ENCODE results near the gene AVPI1.
"Not testable (repeated sequence)": the region's sequence is repeated elsewhere in the genome, so short reads cannot be mapped to it uniquely, and the experiment has no call there.

AVPI1 gene

DNA sequence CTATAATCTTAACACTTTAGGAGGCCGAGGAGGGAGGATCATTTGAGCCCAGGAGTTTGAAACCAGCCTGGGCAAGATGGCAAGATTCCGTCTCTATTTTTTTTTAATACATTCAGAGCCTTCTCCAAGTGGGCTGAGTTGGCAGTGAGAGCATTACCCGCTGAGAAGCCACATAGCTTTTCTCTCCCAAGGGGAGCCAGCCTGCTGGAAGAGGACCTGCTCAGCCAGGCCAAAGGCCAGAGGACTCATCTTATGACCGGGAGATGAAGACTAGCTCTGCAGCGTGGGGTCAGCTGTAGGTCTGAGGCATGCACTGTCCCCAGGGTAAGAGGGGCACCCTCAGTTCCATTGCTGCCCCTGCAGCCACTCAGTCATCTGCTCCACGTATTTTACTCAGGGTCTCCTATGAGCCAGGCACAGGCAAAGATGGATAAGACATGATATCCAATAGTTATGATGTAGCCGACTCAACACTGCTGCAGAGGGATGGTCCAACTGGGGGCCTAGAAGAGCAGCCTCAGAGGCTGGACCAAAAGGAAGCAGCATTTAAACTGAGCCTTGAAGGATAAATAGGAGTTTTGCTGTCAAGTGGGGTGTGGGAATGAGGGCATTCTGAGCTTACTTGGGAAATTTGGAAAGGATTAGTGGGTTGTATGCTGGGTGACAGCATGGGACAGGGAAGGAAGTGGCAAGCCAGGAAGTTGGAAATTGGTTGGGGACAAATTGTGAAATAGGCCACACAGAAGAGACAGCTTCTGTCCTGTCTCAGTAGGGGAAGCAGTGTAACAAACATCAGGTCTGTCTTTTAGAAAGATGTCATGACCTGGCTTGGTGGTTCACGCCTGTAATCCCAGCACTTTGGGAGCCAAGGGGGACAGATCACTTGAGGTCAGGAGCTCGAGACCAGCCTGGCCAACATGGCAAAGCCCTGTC is 24.9 kb upstream of the AVPI1 start:
- no peak for DNase-seq

DNA sequence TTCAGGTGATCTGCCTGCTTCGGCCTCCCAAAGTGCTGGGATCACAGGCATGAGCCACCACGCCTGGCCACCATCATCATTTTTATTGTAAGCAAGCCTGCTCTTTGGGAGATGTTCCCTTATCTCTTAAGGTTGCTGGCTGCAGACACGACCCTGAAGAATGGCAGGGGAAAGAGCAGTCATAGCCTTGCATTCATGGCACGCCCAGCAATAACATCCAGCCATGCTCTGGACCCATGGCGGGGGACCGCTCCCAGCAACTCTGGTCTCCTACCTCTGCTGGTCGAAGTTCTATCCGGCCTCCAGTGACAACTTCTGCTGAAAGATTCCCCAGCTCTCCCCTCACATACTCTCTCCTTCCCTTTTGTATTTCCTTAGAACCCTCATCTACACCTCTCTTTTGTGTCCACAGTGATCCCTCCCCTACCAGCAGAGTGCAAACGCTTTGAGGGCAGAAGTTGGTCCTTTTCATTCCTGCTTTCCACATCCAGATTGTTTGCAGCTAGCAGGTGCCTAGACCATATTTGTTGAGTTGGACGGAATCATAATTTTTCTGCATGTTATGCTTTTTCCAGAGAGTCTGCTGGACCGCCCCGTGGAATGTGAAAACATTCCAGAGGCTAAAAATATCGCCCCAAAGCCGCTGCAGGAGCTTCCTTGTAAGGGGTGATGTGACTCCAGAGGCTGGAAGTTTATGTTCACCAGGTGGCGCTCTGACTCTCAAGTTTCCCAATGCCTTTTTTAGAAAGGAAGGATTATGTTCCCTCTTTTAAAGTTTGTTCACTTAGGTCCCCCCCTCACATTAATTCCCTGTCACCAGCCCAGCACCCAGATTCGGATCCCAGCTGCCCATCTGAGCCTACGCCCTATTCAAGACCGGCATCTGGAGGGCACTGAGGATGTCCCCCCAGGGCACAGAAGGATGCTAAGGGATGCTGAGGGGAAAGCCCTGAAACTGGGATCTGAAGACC is 22.2 kb upstream of the AVPI1 start:
- peak; percentile 43 for DNase-seq

DNA sequence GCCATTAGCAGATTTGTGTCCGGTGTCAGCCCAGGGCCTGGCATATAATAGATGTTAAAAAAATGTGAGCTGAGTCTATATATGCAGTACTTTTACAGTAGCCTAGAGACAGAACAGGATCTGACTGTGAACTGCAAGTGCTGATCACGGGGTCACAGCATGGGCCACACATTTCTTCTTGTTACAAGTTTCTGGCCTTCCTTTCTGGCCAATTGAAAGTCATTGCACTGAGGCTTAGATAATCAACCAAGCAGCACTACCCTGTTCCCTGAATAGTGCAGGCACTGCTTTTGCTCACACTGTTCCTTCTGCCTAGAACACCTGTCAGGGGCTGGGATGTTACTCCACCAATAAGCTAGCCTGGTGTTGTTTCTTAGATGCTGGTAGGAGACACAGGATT is 21.1 kb upstream of the AVPI1 start:
- no peak for DNase-seq

DNA sequence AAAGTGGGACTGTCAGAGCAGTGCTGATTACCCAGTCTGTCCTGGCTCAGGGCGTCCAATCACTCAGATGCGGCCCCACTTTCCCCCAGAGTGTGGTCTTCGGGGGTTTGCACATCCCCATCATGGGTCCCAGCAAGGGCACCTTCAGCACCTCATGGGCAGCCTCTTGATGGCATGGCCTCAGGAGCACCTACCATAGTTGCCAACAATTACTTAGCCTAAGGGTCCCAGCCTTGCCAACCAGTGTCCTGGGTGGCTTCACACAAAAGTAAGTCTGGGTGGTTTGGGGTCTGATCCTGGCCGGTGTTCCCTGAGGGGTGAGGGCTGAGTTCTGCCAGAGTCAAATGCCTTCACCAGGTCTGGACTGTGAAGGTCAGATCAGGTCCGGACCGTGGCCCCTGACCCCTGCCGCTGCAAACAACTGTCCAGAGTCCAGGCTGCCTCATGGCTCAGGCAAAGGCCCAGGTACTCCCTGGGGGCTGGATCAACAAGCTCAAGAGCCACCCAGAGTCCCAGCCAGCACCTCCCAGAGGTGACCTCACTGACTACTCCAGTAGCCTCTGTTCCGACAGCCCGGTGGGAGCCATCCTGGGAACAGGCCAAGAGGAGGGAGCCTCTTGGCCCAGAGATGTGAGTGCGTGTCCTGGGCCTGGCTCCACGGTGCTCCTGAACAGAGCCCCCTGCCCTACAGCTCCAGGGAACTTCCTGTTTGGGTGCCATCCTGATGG is 20.3 kb upstream of the AVPI1 start:
- no peak for DNase-seq

- no peak for DNase-seq
These were observed 18.1 kb upstream of the AVPI1 start for GRCh38 chr10:97705006-97705670.

DNA sequence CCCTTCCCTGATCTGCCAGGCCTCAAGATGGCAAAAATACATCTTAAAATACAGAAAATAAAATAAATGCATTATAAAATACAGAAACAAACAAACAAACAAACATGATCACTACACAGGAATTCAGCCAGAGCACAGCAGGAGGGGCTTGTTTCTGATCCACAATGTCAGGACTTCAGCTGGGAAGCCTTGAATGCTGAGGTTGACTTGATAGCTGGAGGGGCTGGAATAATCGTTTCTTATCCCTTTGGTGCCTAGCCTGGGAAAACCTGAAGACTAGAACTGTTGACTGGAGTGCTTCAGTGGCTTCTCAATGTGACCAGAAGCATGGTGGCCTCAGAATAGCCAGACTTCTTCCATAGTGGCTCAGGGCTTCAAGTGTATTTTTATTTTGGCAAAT is 17.3 kb upstream of the AVPI1 start:
- DNase-seq, result no peak

DNA sequence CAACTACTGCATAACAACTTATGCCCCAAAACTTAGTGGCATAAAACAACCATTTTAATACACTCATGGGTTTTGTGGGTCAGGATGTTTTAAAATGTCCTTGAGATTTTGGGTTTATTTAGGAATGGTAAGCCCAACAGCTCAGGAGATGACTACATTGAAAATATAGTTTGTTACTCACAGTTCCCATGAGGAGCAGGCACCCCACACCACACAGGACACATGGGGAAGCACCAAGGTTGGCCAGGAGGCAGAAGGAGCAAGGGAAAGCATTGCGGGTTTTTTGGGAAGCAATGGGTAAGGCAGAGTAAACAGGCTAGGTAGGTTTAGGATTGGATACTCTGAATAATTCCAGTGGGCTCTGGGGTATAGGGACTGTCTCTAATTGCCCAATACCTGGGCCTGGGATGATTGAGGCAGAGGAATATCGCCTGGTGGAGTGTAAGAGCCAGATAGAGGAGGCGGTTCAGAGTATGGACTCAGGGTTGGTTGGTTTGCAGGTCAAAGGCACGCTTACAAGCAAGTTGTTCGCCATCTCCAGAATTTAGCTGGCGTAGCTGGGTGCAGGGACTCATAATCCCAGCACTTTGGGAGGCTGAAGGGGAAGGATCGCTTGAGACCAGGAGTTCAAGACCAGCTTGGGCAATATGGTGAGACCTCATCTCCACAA is 16.5 kb upstream of the AVPI1 start:
- no peak for DNase-seq

DNA sequence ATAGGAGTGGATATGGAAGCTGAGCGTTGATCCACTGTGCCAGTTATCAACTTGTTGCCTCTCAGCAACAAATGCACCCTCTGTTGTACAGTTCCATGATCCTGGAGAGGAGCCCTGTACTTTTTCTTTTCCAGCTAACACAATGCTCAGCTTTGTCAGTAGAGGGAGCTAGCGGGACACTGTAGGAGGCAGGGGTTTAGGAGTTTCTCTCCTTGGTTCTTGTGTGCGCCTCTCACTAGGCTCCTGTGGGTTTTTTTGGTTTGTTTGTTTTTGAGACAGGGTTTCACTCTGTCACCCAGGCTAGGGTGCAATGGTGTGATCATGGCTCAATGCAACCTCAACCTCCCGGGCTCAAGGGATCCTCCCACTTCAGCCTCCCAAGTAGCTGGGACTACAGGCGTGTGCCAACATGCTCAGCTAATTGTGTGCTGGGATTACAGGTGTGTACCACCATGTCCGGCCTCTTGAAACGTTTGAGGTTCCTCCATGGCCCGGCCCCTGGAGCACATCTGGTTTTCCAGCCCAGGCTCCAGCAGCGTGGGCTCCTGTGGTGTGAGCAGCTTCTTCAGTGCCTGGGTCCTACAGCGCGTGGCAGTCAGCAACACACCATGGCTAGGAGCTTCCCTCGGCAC is 14.5 kb upstream of the AVPI1 start:
- peak; percentile 59 for DNase-seq

DNA sequence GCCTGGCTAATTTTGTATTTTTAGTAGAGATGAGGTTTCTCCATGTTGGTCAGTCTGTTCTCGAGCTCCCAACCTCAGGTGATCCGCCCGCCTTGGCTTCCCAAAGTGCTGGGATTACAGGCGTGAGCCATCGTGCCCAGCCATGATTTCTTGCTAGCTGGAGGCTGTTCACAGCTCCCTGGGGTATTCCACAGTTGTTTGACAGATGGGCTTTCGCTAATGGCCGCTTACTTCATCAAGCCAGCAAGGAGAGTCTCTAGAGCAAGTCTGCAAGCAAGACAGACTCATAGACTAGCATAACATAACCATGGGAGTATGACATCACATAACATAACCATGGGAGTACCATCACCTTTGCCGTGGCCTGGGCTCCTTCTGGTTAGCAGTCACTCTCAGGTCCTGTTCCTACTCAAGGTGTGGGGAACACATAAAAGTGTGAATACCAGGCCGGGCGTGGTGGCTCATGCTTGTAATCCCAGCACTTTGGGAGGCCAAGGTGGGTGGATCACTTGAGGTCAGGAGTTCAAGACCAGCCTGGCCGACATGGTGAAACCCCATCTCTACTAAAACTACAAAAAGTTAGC is 11.1 kb upstream of the AVPI1 start:
- DNase-seq, result not testable (repeated sequence)

DNA sequence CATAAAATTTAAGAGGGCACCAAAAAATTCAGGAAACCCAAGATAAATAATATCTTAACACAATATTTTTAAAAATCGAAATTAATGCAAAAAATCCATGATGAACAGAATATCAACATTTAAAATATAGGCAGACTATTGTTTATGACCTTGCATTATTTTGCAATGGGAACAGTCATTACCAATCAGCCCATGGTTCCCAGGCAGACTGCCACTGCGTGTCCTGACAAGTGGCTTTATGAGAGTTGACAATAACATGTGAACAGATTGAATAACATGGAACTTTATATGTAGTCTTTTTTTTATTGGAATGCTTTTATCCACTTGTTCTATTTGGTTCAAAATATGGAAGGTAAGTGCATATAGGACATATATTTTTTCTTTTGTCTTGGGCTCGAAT is 3.1 kb upstream of the AVPI1 start:
- DNase-seq, result no peak

- peak; percentile 22 for DNase-seq
These were observed 2.5 kb upstream of the AVPI1 start for GRCh38 chr10:97689559-97690020.

- DNase-seq, result no peak
These were observed 1.0 kb upstream of the AVPI1 start for GRCh38 chr10:97687785-97688781.

DNA sequence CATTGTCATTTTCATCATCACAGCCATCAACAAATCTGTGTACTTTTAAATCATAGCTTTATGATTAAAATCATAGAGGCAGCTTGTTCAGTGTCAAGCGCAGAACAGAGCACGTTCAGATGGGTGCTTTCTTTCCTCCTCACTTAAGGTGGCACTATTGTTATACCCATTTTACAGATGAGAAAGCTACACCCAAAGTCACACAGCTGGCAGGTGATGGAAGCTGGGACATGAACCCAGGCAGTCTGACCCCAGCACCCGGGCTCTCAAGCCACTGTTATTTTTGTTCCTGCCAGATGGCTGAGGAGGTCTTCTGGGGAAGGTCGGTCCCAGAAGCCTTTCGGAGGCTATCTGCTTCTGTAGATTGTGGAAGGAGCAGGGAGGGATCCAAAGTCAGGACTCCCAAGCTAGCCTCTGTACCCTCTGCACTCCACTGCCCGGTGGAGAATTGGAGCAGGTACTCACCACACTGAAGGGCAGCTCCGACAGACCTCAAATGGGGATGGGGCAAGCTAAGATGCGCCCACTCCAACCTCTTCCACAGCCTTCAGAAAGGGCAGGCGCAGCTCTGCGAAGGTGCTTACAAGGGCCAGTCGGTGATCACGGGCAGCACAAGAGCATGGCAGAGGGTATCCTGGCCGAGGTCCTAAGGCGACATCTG is 610 bp downstream of the AVPI1 start:
- DNase-seq, result no peak

- no peak for DNase-seq
These were observed 1.6 kb downstream of the AVPI1 start for GRCh38 chr10:97685395-97685958.

DNA sequence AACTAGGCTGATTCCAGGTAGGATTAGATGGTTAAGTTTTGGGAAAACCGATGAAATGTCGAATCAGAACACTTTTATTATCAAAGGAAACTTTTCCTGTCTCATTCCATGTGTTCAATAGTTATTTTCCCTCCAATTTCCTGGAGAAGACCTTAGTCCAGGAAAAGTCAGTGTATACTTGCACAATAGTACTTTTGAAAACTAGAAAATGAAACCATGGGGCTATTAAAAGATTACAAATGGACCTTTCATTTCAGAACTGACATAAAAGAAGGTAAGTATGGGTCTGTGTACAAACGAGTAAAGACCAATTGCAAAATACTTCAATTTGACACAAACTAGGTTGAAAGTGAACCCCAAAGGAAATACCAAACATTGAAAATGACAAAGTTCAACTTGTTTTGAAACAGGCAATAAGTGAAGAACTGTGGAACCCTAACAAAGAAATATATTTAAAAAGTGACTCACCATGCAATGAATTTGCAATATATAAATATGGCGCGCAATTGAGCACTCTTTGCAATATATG is 2.1 kb downstream of the AVPI1 start:
- DNase-seq, result no peak

DNA sequence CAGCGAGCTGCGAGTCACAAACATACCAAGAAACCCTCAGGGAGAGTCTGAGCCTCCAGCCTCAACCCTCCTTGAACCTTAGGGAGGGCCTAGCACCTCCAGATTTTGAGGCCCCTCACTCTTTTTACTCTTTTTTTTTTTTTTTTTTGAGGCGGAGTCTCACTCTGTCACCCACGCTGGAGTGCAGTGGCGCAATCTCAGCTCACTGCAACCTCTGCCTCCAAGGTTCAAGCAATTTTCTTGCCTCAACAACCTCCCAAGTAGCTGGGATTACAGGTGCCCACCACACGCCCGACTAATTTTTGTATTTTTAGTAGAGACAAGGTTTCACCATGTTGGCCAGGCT is 2.7 kb downstream of the AVPI1 start:
- DNase-seq, result not testable (repeated sequence)

DNA sequence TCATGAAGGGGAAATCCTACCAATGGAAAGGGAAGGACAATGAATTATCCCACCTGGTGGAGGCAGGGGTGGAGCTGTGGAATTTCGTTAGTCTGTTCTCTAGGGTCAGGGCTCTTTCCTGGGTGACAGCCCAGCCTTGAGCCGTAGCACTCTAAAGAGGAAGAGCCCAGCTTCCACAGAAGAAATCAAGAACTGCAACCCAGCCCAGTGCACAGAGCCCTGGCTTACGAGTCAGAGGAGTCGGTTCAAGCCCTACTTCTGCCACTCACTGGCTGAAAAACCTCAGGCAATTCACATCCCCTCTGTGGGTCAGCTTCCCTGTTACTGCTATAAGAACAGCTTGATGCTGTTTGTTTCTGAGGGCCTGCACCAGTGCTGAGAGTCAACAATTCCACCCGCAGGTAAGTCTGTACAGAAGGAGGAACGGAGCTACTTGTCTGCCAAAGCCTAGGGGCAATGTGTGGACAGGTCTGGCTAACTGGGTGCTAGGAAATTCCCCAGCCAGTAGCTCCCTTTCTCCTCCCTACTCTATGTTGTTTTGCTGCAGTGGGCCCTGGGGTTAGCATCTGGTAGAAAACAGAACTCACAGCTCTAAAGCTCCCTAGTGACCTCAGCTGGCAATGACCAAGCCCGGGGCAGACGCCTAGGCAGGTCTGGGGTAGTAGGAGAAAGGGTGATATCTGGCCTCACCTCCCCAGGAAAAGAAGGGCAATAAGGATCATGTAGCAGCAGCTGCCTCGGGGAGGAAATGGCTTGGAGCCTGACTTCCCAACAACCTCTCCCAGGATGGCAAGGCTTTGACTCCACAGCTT is 3.3 kb downstream of the AVPI1 start:
- no peak for DNase-seq

- no peak for DNase-seq
These were observed 5.0 kb downstream of the AVPI1 start for GRCh38 chr10:97682042-97682441.

Data from kidney glomerular epithelial cell (primary cell).